HepG2 (cell line): ENCODE results near the gene FBXW5. TPM values are rescaled to one million over a fixed set of nuclear protein-coding genes. Genes with fewer than 3 reads are reported as not detected.
A peak's percentile ranks its signal among the peaks of the same experiment; 100 is the strongest.

Experiments used
- FOXK2 ChIP-seq: fragments of 450-650 bp; IDR thresholded peaks from 2 replicates; pipeline ENCODE4 v1.6.1; 2016
- ZNF331 ChIP-seq: sonication (generic); formaldehyde crosslinking; IDR thresholded peaks from 2 replicates; pipeline ENCODE4 v1.4.0; 2020; ENCODE audit warnings: missing genetic modification reagents
- ZNF7 ChIP-seq: IDR thresholded peaks from 2 replicates; pipeline ENCODE4 v1.6.1; 2016; ENCODE audit warnings: missing biosample characterization, missing genetic modification reagents
- polyA plus RNA-seq, 8 experiments: library from polyadenylated mRNA; depleted of rRNA in 3 of 8; stranded (reverse) in 7 of 8; unstranded in 1 of 8; fragments of >200 nt; fragmentation: Illumina TruSeq in 4 of 8; extraction: Trizol in 4 of 8; gene quantifications; 2 replicates each; pipeline versions ENCODE4 v1.2.1 to v1.2.3, GENCODE V29; 2011 to 2016; ENCODE audit warnings: low read depth in 4 of 8, missing spikeins in 1 of 8, mixed read lengths in 1 of 8; ENCODE audit not compliant: insufficient read depth in 1 of 8
- total RNA-seq, 5 experiments: library from RNA; depleted of rRNA; stranded (reverse); fragments of >200 nt; fragmentation: Illumina TruSeq; extraction: Trizol; gene quantifications; 2 replicates each; pipeline ENCODE4 v1.2.3, GENCODE V29; 2016; ENCODE audit warnings: low read depth in 1 of 5
- TF ChIP-seq, protein P1 (sequence below): sonication (generic); formaldehyde crosslinking; IDR thresholded peaks from 2 replicates; pipeline ENCODE4 v1.4.0; 2020; ENCODE audit warnings: mild to moderate bottlenecking, missing genetic modification reagents
- TF ChIP-seq, protein P2 (sequence below): sonication (generic); formaldehyde crosslinking; IDR thresholded peaks from 2 replicates; pipeline ENCODE4 v1.4.0; 2020; ENCODE audit warnings: missing genetic modification reagents
- TF ChIP-seq, protein P3 (sequence below): sonication (generic); formaldehyde crosslinking; IDR thresholded peaks from one replicate; pipeline ENCODE4 v1.5.1; 2020; ENCODE audit warnings: mild to moderate bottlenecking, missing genetic modification reagents; ENCODE audit errors: not compliant biosample characterization
- TF ChIP-seq, protein P4 (sequence below): sonication (generic); formaldehyde crosslinking; IDR thresholded peaks from 2 replicates; pipeline ENCODE4 v1.5.0; 2020; ENCODE audit warnings: missing genetic modification reagents
- TF ChIP-seq, protein P5 (sequence below): sonication (generic); formaldehyde crosslinking; IDR thresholded peaks from 2 replicates; pipeline ENCODE4 v1.5.0; 2020; ENCODE audit warnings: mild to moderate bottlenecking, low read depth, missing genetic modification reagents, borderline replicate concordance

Gene FBXW5
- total and polyA plus RNA-seq, 2 of the 13 experiments (the other 11 are each of a cell fraction or from before 2014, with no cell fraction given), result 52.0 to 60.4 TPM

DNA sequence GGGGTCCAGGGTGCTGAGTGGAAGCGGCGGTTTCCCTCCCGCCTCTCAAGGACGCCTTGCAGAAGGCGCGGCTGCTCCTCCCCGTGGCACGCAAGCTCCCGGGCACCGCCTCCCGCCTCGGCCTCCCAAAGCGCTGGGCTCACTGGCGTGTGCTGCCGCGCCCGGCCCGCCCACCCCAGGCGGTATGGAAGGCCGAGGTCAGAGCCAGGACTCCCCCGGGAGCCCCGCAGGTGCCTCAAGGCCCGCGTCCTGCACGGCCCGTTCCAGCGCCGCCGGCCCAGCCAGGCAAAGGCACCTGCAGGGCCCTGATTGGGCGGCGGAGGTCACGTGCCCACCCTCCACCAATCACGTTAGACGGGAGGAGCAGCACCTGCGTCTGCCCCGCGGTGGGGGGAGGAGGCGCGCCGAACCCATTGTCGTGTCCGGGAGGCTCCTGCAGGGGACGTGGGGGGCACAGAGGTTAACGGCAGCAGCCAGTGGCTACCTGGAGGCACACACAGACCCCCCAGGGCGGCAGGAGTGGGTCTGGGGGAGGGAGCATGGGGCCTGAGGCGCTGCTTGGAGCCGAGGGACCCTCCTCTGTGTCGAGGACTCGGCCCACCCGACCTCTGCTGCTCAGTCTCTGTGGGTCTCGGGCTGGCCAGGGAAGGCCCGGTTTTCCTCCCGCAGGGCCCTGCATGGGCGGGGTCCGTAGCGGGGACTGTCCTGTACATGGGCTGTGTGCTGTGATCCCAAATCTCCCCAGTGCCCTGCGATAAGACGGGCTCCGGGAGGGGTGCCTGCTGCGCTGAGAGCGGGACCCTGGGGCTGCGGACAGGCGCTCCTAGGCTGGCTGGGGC, 5.5 kb upstream of the FBXW5 start (continued):
- TF ChIP-seq, protein P1, sequence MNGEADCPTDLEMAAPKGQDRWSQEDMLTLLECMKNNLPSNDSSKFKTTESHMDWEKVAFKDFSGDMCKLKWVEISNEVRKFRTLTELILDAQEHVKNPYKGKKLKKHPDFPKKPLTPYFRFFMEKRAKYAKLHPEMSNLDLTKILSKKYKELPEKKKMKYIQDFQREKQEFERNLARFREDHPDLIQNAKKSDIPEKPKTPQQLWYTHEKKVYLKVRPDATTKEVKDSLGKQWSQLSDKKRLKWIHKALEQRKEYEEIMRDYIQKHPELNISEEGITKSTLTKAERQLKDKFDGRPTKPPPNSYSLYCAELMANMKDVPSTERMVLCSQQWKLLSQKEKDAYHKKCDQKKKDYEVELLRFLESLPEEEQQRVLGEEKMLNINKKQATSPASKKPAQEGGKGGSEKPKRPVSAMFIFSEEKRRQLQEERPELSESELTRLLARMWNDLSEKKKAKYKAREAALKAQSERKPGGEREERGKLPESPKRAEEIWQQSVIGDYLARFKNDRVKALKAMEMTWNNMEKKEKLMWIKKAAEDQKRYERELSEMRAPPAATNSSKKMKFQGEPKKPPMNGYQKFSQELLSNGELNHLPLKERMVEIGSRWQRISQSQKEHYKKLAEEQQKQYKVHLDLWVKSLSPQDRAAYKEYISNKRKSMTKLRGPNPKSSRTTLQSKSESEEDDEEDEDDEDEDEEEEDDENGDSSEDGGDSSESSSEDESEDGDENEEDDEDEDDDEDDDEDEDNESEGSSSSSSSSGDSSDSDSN (CRISPR knock-in tag), result peak; percentile 74
- TF ChIP-seq, protein P2, sequence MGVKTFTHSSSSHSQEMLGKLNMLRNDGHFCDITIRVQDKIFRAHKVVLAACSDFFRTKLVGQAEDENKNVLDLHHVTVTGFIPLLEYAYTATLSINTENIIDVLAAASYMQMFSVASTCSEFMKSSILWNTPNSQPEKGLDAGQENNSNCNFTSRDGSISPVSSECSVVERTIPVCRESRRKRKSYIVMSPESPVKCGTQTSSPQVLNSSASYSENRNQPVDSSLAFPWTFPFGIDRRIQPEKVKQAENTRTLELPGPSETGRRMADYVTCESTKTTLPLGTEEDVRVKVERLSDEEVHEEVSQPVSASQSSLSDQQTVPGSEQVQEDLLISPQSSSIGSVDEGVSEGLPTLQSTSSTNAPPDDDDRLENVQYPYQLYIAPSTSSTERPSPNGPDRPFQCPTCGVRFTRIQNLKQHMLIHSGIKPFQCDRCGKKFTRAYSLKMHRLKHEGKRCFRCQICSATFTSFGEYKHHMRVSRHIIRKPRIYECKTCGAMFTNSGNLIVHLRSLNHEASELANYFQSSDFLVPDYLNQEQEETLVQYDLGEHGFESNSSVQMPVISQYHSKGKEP (CRISPR knock-in tag), result no peak
- TF ChIP-seq, protein P3, sequence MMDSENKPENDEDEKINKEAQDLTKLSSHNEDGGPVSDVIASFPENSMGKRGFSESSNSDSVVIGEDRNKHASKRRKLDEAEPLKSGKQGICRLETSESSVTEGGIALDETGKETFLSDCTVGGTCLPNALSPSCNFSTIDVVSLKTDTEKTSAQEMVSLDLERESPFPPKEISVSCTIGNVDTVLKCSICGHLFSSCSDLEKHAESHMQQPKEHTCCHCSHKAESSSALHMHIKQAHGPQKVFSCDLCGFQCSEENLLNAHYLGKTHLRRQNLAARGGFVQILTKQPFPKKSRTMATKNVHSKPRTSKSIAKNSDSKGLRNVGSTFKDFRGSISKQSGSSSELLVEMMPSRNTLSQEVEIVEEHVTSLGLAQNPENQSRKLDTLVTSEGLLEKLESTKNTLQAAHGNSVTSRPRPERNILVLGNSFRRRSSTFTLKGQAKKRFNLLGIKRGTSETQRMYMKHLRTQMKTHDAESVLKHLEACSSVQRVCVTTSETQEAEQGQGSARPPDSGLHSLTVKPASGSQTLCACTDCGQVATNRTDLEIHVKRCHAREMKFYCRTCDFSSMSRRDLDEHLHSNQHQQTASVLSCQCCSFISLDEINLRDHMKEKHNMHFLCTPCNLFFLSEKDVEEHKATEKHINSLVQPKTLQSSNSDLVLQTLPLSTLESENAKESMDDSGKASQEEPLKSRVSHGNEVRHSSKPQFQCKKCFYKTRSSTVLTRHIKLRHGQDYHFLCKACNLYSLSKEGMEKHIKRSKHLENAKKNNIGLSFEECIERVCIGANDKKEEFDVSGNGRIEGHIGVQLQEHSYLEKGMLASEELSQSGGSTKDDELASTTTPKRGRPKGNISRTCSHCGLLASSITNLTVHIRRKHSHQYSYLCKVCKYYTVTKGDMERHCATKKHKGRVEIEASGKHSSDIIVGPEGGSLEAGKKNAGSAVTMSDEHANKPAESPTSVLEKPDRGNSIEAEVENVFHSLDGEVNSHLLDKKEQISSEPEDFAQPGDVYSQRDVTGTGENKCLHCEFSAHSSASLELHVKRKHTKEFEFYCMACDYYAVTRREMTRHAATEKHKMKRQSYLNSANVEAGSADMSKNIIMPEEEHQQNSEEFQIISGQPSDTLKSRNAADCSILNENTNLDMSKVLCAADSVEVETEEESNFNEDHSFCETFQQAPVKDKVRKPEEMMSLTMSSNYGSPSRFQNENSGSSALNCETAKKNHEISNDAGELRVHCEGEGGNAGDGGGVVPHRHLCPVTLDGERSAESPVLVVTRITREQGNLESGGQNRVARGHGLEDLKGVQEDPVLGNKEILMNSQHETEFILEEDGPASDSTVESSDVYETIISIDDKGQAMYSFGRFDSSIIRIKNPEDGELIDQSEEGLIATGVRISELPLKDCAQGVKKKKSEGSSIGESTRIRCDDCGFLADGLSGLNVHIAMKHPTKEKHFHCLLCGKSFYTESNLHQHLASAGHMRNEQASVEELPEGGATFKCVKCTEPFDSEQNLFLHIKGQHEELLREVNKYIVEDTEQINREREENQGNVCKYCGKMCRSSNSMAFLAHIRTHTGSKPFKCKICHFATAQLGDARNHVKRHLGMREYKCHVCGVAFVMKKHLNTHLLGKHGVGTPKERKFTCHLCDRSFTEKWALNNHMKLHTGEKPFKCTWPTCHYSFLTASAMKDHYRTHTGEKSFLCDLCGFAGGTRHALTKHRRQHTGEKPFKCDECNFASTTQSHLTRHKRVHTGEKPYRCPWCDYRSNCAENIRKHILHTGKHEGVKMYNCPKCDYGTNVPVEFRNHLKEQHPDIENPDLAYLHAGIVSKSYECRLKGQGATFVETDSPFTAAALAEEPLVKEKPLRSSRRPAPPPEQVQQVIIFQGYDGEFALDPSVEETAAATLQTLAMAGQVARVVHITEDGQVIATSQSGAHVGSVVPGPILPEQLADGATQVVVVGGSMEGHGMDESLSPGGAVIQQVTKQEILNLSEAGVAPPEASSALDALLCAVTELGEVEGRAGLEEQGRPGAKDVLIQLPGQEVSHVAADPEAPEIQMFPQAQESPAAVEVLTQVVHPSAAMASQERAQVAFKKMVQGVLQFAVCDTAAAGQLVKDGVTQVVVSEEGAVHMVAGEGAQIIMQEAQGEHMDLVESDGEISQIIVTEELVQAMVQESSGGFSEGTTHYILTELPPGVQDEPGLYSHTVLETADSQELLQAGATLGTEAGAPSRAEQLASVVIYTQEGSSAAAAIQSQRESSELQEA (CRISPR knock-in tag), result peak; percentile 28
- TF ChIP-seq, protein P4, sequence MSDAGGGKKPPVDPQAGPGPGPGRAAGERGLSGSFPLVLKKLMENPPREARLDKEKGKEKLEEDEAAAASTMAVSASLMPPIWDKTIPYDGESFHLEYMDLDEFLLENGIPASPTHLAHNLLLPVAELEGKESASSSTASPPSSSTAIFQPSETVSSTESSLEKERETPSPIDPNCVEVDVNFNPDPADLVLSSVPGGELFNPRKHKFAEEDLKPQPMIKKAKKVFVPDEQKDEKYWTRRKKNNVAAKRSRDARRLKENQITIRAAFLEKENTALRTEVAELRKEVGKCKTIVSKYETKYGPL (CRISPR knock-in tag), result no peak
- TF ChIP-seq ZNF331 (CRISPR knock-in tag) (peak; percentile 56), FOXK2 (no peak), ZNF7 (CRISPR knock-in tag) (no peak)
- TF ChIP-seq, protein P5, sequence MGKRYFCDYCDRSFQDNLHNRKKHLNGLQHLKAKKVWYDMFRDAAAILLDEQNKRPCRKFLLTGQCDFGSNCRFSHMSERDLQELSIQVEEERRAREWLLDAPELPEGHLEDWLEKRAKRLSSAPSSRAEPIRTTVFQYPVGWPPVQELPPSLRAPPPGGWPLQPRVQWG, result no peak
